ENCODE measurements around the gene WDR93. TPM values are rescaled to one million over a fixed set of nuclear protein-coding genes. Genes with fewer than 3 reads are reported as not detected.

The WDR93 gene
- total RNA-seq, 4 donors from 2014 or later = not detected

DNA sequence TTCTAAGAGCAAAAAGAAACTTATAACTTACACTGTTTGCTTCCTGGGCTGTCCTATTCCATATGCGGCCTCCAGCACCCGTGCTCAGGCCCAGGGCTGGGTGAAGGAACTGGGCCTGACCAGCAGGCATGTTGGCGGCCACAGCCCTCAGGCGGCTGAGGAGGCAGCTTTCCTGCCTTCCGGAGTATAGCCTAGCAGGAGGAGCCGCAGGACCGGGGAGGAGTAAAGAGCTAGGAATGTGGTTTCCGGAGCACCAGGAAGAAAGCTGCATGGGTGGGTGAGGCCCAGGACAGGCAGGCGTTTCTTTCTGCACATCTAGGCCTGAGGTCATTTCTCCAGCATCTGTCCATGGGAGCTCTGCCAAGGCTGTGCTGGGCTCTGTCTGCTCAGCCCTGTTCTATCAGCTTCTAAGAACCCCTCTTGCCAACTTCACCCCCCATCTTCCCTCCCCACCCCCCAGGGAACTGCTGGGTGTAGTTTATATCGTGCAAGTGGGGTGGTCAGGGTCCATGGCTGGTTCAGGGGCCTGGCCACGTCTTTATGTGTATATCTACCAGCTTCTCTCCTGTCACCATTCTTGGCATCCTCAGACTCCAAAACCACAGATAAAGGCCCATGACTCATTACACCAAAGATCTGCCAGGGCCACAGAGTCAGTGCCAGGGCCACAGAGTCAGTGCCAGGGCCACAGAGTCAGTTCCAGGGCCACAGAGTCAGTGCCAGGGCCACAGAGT, 27.6 kb upstream of the WDR93 start:
- whole genome bisulfite sequencing, 2 donors (ENCODE audit: low coverage in 1 of 2) = 32% methylated on average over 11 of the region's 11 CpGs; no CpG with 5 or more reads in 1 of the 2 donors
- H3K27ac ChIP-seq = peak overlapping the region; percentile 75 to 85 (median 84)
- peak; percentile 87 for DNase-seq

DNA sequence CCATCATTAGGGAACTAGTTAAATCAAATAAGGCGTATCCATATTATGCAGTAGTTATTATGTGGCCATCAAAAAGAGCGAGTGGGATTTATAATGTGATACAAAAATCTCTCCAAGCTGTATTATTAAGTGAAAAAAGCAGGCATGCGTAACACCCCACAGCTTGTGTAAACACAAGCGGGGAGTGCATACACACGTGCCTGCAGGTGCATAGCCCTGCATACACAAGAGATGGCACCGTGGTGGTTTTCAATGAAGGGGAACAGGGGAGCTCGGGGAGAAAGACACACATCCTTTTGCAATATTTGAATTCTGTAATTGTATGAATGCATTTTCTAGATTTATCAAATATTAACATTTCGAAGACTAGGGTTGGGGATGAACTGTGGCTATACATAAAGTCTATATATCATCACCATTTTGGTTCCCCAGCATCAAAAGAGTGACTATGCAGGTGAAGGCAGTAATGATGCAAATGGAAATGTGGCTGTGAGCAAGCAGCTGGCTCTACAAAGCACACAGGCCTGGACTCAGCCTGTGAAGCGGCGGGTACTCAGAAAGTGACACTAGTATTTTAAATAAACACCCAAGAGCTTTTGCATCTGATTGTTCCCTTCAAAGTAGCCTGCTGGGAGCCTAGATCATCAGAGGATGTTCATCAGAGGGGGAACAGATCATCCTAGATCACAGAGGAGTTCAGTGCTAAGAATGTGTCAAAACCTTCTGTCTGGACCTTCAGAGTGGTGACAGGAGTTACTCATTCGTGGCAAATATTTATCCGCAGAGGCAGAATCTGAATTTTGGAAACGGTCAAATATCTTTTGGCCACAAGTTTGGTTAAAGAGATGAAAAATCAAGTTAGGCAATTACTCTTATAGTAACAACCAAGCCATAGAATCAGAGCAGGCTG, 25.9 kb upstream of the WDR93 start:
- intact Hi-C loops (cut with DNase I; ENCODE audit: low total_unique reads) = no loop called here
- Histone ChIP-seq H3K27ac (peak overlapping the region; percentile 73 to 82 (median 76)), H3K36me3 (no peaks in the 10 kb centered on the region), H3K4me1 (peaks cover 11 to 28% (median 17%) of the 10 kb centered on the region in 4 donors), H3K4me3 (peak overlapping the region in 3 of 4 donors; percentile 34 to 50 (median 37)), H3K9me3 (no peaks in the 10 kb centered on the region), H3K27me3 (no peaks in the 10 kb centered on the region)
- DNase-seq = no peak
- TF ChIP-seq POLR2AphosphoS5 (IDR thresholded peaks at IDR 0.05) = no peak
- no peak for TF ChIP-seq POLR2A (IDR thresholded peaks at IDR 0.05)
- TF ChIP-seq, protein P1, sequence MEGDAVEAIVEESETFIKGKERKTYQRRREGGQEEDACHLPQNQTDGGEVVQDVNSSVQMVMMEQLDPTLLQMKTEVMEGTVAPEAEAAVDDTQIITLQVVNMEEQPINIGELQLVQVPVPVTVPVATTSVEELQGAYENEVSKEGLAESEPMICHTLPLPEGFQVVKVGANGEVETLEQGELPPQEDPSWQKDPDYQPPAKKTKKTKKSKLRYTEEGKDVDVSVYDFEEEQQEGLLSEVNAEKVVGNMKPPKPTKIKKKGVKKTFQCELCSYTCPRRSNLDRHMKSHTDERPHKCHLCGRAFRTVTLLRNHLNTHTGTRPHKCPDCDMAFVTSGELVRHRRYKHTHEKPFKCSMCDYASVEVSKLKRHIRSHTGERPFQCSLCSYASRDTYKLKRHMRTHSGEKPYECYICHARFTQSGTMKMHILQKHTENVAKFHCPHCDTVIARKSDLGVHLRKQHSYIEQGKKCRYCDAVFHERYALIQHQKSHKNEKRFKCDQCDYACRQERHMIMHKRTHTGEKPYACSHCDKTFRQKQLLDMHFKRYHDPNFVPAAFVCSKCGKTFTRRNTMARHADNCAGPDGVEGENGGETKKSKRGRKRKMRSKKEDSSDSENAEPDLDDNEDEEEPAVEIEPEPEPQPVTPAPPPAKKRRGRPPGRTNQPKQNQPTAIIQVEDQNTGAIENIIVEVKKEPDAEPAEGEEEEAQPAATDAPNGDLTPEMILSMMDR (IDR thresholded peaks at IDR 0.05) = no peak
- TF ChIP-seq EP300 (IDR thresholded peaks at IDR 0.05; ENCODE audit: low read depth) = no peak
- 79 to 82% methylated on average over 12 to 13 of the region's 13 CpGs for WGBS, 2 donors (ENCODE audit: low coverage in 1 of 2)
- in situ Hi-C loops (cut with MboI; ENCODE audit: low pct_ligation_motif_present in 1 of 4, low pct_unique_long_range_greater_than_20kb in 1 of 4, low sequenced_read_pairs in 3 of 4) = no loop called here

More for the DNA sequence above, 27.6 kb upstream of the WDR93 start:
- Histone ChIP-seq H3K4me3 (no peak overlapping the region), H3K9me3 (no peaks in the 10 kb centered on the region), H3K27me3 (no peaks in the 10 kb centered on the region), H3K4me1 (peaks cover 11 to 28% (median 17%) of the 10 kb centered on the region in 4 donors), H3K36me3 (no peaks in the 10 kb centered on the region)
- TF ChIP-seq POLR2A (IDR thresholded peaks at IDR 0.05) (peak; percentile 83), EP300 (IDR thresholded peaks at IDR 0.05; ENCODE audit: low read depth) (no peak), POLR2AphosphoS5 (IDR thresholded peaks at IDR 0.05) (peak in 2 of 3 donors; percentile 77 to 83)
- TF ChIP-seq, protein P1 (IDR thresholded peaks at IDR 0.05) = peak in 1 of 5 experiments; percentile 38
- intact Hi-C loops (cut with DNase I; ENCODE audit: low total_unique reads) (no loop called here), in situ Hi-C loops (cut with MboI; ENCODE audit: low pct_ligation_motif_present in 1 of 4, low pct_unique_long_range_greater_than_20kb in 1 of 4, low sequenced_read_pairs in 3 of 4) (no loop called here)

DNA sequence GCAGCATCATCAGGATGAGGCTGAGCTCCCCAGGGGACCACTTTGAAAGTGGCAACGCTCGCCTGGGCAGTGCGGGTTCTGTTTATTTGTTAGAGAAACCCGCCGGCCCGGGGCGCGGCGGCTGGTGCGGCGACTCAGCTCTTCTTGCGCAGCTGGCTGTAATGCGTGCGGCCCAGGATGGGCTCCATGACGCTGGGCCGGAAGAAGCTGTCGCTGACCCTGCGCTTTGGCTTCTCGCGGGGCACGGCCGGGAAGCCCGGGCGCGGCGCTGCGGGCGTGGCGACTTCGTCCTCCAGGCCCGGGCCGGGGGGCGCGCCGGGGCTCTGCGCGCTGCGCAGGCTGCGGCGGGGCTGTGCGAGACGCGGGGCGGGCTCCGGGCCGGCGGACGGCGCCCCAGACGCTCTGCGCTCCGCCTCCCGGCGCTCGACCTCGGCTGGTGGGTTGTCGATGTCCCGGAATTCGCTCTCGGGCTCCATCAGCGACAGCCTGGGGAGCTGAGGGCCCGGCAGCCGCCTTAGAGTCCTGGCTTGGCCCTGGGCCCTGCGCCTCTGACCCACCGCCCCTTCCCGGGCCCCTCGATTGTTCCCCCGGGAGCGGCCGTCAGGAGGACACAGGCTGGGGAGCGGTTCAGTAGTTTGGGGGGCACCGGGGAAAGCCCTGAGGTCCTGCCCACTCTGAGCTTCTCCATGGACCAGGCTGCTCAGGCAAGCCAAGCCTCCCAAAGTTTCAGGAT, 25.0 kb upstream of the WDR93 start:
- intact Hi-C loops (cut with DNase I; ENCODE audit: low total_unique reads) = no loop called here
- Histone ChIP-seq H3K36me3 (no peaks in the 10 kb centered on the region), H3K4me1 (peaks cover 11 to 28% (median 17%) of the 10 kb centered on the region in 4 donors), H3K9me3 (no peaks in the 10 kb centered on the region), H3K4me3 (peak overlapping the region; percentile 32 to 50 (median 36)), H3K27me3 (no peaks in the 10 kb centered on the region), H3K27ac (peak overlapping the region; percentile 73 to 82 (median 76))
- in situ Hi-C loops (cut with MboI; ENCODE audit: low pct_ligation_motif_present in 1 of 4, low pct_unique_long_range_greater_than_20kb in 1 of 4, low sequenced_read_pairs in 3 of 4) = no loop called here
- TF ChIP-seq EP300 (IDR thresholded peaks at IDR 0.05; ENCODE audit: low read depth) = no peak
- TF ChIP-seq POLR2AphosphoS5 (IDR thresholded peaks at IDR 0.05) = peak in 1 of 3 donors; percentile 45
- TF ChIP-seq, protein P1 (IDR thresholded peaks at IDR 0.05) = no peak
- TF ChIP-seq POLR2A (IDR thresholded peaks at IDR 0.05) = peak; percentile 42
- DNase-seq = peak; percentile 63
- 4% methylated on average over 51 of the region's 72 CpGs; no CpG with 5 or more reads in 1 of the 2 donors for WGBS, 2 donors (ENCODE audit: low coverage in 1 of 2)
